ENCODE data around the gene RGS11.
"Not testable (repeated sequence)": the region's sequence is repeated elsewhere in the genome, so short reads cannot be mapped to it uniquely, and the experiment has no call there.

Gene RGS11

DNA sequence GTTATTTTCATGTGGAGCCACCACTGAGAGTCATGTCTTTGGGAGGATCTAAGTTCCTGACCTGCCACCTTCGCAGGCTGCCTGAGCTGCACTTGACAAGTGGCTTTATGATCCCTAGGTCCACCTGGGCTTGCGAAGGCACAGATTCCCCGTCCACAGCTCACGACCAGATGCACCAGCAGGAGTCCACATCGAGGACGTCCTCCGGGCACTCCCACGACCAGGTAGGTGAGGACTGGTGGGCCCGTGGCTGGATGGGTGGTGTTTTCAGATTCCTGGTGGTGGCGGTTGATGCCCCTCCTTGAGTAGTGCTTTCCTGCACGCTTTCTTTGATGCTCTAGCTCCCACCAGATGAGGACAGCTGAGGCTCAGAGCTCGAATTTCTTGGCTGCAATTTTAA lies 26.3 kb downstream of the RGS11 start:
- Mint-ChIP-seq H3K4me1 (ENCODE audit: low read depth) (peaks cover 37% of the 10 kb centered on the region), H3K27ac (no peak overlapping the region), H3K4me3 (no peak overlapping the region), H3K36me3 (ENCODE audit: low read depth) (peaks cover 16% of the 10 kb centered on the region), H3K27me3 (no peaks in the 10 kb centered on the region), H3K9me3 (no peaks in the 10 kb centered on the region)

DNA sequence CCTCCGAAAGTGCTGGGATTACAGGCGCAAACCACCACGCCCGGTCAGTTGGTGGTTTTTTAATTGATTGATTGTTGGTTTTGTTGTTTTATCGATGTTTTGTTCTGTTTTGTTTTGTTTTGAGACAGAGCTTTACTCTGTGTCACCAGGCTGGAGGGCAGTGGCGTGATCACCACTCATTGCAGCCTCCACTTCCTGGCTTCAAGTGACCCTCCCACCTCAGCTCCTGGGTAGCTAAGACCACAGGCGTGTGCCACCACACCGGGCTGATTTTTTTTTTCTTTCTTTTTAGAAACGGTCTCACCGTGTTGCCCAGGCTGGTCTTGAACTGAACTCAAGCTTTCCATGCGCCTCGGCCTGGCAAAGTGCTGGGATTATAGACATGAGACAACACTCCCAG lies 28.7 kb downstream of the RGS11 start:
- H3K4me3 Mint-ChIP-seq: no peak overlapping the region
- no peak overlapping the region for H3K27ac Mint-ChIP-seq
- H3K36me3 Mint-ChIP-seq (ENCODE audit: low read depth): peaks cover 11% of the 10 kb centered on the region
- peaks cover 18% of the 10 kb centered on the region for H3K4me1 Mint-ChIP-seq (ENCODE audit: low read depth)
- H3K9me3 Mint-ChIP-seq: no peaks in the 10 kb centered on the region
- H3K27me3 Mint-ChIP-seq: no peaks in the 10 kb centered on the region

DNA sequence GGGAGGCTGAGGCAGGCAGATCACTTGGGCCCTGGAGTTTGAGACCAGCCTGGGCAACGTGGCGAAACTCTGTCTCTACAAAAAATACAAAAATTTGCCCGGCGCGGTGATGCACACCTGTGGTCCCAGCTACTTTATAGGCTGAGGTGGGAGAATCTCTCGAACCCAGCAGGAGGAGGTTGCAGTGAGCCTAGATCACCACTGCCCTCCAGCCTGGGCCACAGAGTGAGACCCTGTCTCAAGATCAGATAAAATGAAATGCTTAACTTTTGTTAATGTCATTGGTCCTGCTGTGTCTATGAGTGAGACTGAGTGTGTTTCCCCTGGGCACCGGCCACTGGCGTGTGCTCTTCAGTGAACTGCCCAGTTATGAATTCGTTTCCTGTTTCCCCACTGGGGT lies 30.6 kb downstream of the RGS11 start:
- peaks cover 19% of the 10 kb centered on the region for H3K4me1 Mint-ChIP-seq (ENCODE audit: low read depth)
- no peaks in the 10 kb centered on the region for H3K27me3 Mint-ChIP-seq
- H3K4me3 Mint-ChIP-seq: no peak overlapping the region
- no peaks in the 10 kb centered on the region for H3K9me3 Mint-ChIP-seq
- H3K36me3 Mint-ChIP-seq (ENCODE audit: low read depth): peaks cover 4% of the 10 kb centered on the region
- no peak overlapping the region for H3K27ac Mint-ChIP-seq

DNA sequence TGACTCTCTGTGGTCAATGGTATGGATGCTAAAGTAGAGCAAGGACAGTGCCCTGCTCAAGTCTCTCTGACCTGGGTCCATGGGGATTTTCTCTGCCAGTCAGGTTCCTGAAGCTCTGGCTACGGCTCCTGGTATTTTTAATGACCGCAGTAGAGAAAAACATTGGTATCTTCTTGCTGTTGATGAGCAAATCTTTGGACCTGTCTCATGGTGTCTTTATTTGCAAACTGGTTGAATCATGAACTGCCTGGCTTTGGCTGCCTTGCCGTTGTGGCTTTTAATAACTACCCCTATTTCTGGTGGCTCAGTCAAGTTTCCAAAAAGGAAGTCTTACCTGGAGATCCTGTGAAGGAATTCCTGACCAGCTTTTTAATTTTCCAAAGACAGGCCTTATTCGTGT lies 32.4 kb downstream of the RGS11 start:
- Mint-ChIP-seq H3K27me3 (no peaks in the 10 kb centered on the region), H3K9me3 (no peaks in the 10 kb centered on the region), H3K27ac (no peak overlapping the region), H3K4me3 (no peak overlapping the region), H3K36me3 (ENCODE audit: low read depth) (peaks cover 4% of the 10 kb centered on the region), H3K4me1 (ENCODE audit: low read depth) (peaks cover 24% of the 10 kb centered on the region)

DNA sequence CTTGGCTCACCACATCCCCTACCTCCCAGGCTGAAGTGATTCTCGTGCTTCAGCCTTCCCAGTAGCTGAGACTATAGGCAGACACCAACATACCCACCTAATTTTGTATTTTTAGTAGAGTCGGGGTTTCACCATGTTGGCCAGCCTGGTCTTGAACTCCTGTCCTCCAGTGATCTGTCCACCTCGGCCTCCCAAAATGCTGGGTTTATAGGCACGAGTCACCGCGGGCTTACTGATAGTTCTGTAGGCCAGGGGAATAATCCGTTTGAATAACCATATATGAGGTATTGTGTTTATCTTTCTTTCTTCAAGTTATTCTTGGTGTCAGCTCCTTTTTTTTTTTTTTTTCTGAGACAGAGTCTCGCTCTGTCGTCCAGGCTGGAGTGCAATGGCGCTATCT lies 33.5 kb downstream of the RGS11 start:
- no peaks in the 10 kb centered on the region for H3K27me3 Mint-ChIP-seq
- H3K27ac Mint-ChIP-seq: no peak overlapping the region
- H3K4me1 Mint-ChIP-seq (ENCODE audit: low read depth): peaks cover 24% of the 10 kb centered on the region
- peaks cover 5% of the 10 kb centered on the region for H3K36me3 Mint-ChIP-seq (ENCODE audit: low read depth)
- no peak overlapping the region for H3K4me3 Mint-ChIP-seq
- no peaks in the 10 kb centered on the region for H3K9me3 Mint-ChIP-seq

DNA sequence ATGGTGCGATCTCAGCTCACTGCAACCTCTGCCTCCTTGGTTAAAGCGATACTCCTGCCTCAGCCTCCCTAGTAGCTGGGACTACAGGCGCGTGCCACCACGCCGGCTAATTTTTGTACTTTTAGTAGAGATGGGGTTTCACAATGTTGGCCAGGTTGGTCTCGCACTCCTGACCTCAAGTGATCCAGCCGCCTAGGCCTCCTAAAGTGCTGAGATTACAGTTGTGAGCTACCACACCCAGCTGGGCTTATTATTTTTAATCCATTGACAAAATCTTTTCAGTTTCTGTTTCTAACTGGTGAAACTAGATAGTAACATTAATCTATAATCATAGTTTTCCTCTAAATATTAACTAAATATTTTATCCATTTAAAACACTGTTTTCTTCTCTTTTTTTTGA lies 35.2 kb downstream of the RGS11 start:
- H3K9me3 Mint-ChIP-seq: no peaks in the 10 kb centered on the region
- peaks cover 9% of the 10 kb centered on the region for H3K36me3 Mint-ChIP-seq (ENCODE audit: low read depth)
- peaks cover 29% of the 10 kb centered on the region for H3K4me1 Mint-ChIP-seq (ENCODE audit: low read depth)
- no peak overlapping the region for H3K27ac Mint-ChIP-seq
- no peaks in the 10 kb centered on the region for H3K27me3 Mint-ChIP-seq
- no peak overlapping the region for H3K4me3 Mint-ChIP-seq

DNA sequence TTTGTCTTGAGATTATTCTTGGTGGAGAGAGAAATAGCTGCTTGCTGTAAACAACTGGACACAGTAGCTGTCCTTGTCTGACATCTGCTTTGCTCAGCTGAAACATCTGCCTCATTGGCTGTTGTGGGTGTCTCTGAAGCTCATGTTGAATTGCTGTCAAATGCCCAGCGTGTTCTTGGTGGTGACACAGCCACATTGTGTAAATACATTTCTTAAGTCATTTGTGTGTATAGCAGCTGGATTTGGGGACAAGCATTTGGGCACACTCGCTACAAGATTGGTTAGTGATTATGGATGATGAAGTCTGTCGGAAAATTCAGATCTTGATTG lies 35.8 kb downstream of the RGS11 start:
- H3K27me3 Mint-ChIP-seq: no peaks in the 10 kb centered on the region
- no peaks in the 10 kb centered on the region for H3K9me3 Mint-ChIP-seq
- peaks cover 12% of the 10 kb centered on the region for H3K36me3 Mint-ChIP-seq (ENCODE audit: low read depth)
- H3K4me1 Mint-ChIP-seq (ENCODE audit: low read depth): peaks cover 36% of the 10 kb centered on the region
- no peak overlapping the region for H3K4me3 Mint-ChIP-seq
- peak overlapping the region; percentile 2 for H3K27ac Mint-ChIP-seq

DNA sequence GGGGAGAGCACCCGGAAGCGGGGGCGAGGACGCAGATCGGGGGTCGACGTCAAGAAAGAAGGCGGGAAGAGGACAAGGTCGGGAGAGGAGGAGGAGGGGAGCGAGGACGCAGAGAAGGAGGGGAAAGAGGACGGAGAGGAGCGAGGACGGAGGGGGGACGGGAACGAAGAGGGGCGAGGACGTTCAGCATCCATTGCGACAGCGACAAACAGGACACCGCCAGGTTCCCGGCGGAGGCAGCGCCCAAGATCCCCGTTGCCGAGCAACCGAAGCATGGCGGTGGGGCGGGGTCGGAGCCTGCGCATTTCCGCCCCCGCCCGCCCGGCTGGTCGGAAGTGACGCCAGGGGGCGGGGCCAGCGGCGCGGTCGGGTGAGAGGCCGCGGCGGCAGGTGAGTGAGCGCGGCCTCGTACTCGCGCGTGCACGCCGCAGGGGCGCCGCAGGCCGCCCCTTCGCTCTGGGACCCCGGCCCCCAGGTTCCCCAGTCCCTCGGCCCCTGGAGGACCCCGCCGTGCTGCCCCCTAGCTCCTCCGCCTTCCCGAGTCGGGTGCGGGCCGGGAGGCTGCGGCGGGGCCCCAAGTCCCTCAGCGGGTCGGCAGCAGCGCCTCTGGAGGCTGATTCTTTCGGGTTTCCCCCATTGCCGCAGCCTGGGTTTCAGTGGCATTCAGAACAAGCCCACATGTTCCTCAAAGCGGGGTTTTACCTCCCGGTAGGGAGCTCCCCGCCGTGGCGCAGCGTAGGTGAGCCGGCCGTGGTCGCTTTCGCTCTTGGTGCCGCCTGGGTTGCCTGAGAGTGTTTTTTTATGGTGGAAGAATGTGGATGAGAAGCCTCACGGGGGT lies 41.1 kb downstream of the RGS11 start, which contains the start of gene FAM234A:
Gene FAM234A (plus strand): TSS at position 354 of the 838 bp plus-strand sequence. CDS start 19,593 bp downstream, outside the sequence.
- Mint-ChIP-seq H3K27ac (peak within 1 kb of the TSS; percentile 100), H3K9me3 (no peaks in the 10 kb centered on the region), H3K4me3 (peak within 1 kb of the TSS; percentile 93), H3K4me1 (ENCODE audit: low read depth) (peaks cover 29% of the 10 kb centered on the region), H3K27me3 (no peaks in the 10 kb centered on the region), H3K36me3 (ENCODE audit: low read depth) (peaks cover 12% of the 10 kb centered on the region)

DNA sequence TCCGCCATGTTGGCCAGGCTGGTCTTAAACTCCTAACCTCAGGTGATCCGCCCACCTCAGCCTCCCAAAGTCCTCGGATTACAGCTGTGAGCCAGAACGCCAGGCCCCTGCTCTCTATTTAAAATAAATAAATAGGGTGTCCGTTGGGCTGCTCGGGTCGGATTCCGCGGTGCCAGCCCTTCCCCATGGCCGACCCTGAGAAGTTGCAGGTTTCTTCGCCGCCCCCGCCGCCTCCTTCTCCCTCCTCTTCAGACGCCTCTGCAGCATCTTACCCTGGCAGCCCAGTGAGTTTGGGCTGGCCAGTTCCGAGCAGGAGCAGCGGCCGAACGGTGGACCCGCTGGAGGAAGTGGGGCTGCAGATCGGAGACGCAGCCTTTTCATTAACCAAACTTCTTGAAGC lies 44.8 kb downstream of the RGS11 start:
- H3K9me3 Mint-ChIP-seq: no peaks in the 10 kb centered on the region
- peaks cover 33% of the 10 kb centered on the region for H3K36me3 Mint-ChIP-seq (ENCODE audit: low read depth)
- no peak overlapping the region for H3K4me3 Mint-ChIP-seq
- H3K4me1 Mint-ChIP-seq (ENCODE audit: low read depth): peaks cover 45% of the 10 kb centered on the region
- H3K27ac Mint-ChIP-seq: no peak overlapping the region
- H3K27me3 Mint-ChIP-seq: no peaks in the 10 kb centered on the region

DNA sequence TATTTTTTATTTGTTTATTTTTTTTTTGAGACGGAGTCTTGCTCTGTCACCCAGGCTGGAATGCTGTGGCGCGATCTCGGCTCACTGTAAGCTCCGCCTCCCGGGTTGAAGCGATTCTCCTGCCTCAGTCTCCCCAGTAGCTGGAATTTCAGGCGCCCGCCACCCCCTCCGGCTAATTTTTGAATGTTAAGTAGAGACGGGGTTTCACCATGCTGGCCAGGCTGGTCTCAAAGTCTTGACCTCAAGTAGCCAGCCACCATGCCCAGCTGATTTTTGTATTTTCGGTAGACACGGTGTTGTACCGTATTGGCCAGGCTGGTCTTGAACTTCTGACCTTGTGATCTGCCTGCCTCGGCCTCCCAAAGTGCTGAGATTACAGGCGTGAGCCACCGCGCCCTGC lies 45.4 kb downstream of the RGS11 start:
- Mint-ChIP-seq H3K4me1 (ENCODE audit: low read depth) (peaks cover 41% of the 10 kb centered on the region), H3K36me3 (ENCODE audit: low read depth) (peaks cover 35% of the 10 kb centered on the region)
- not testable (repeated sequence) for H3K9me3 Mint-ChIP-seq, H3K4me3 Mint-ChIP-seq, H3K27me3 Mint-ChIP-seq, H3K27ac Mint-ChIP-seq

DNA sequence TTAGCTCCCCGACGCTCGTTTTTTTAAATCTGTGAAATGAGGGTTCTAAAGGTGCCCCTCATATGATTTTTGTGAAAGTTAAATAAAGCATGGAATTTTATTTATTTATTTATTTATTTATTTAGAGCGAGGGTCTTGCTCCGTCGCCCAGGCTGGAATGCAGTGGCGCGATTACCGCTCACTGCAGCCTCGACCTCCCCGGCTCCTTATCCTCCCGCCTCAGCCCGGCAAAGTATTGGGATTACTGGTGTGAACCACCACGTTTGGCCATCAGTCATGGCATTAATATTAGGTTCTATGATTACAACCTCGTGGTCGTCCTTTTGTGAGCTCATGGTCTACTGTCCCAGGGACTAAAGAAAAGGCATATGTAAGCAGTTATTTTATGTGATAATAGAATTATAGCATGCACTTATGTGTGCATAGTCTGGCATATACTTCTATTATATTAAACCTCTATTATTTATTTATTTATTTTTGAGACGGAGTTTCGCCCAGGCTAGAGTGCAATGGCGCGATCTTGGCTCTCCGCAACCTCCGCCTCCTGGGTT lies 45.9 kb downstream of the RGS11 start:
- peaks cover 31% of the 10 kb centered on the region for H3K36me3 Mint-ChIP-seq (ENCODE audit: low read depth)
- peak overlapping the region; percentile 95 for H3K4me3 Mint-ChIP-seq
- no peaks in the 10 kb centered on the region for H3K27me3 Mint-ChIP-seq
- peak overlapping the region; percentile 65 for H3K27ac Mint-ChIP-seq
- H3K4me1 Mint-ChIP-seq (ENCODE audit: low read depth): peaks cover 37% of the 10 kb centered on the region
- no peaks in the 10 kb centered on the region for H3K9me3 Mint-ChIP-seq

DNA sequence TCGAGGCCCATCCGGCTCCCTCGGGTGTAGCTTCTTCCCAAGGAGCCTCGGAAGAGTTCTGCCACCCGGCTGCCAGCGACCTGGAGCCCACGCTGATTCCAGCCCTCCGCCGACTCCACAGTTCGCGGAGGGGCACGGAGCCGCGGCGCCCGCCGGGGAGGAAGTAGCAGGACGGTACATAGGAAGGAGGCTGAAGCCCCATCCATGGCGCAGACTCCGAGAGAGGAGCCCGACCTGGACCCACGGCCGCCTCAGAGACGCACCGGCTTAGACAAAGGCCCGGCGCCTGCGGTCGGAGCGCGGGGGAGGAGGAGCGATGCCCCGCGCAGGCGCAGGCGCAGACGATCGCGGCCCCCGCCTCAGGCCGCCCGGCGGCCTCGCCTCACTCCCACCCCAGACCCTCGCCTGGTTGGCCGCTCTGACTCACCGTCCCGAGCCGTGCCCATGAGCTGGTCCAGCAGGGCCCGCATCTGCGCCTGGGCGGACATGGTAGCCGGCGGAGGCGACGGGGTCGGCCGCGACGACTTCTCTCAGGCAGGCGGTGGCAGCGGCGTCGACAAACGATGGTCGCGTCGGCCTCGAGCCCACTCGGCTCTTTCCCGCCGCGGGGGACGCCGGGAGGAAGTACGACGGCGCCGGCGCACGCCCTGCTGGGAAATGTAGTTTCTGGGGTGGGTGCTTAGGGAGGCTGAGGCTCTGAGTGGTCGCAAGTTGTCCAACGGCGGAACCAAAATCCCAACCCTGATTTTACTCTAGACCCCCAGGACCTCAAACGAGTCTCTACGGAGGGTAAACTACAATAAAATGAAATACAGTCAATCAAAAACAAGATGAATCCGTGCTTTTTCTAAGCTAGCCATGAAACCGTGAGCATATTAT lies 46.7 kb downstream of the RGS11 start, which contains the start of gene LUC7L:
Gene LUC7L (minus strand): TSS at position 598 of the 879 bp plus-strand sequence. CDS start 110 bp downstream, at position 488.
- H3K9me3 Mint-ChIP-seq: no peaks in the 10 kb centered on the region
- H3K36me3 Mint-ChIP-seq (ENCODE audit: low read depth): peaks cover 31% of the 10 kb centered on the region
- peak within 1 kb of the TSS; percentile 95 for H3K4me3 Mint-ChIP-seq
- peaks cover 34% of the 10 kb centered on the region for H3K4me1 Mint-ChIP-seq (ENCODE audit: low read depth)
- H3K27me3 Mint-ChIP-seq: no peaks in the 10 kb centered on the region
- peak within 1 kb of the TSS; percentile 85 for H3K27ac Mint-ChIP-seq

DNA sequence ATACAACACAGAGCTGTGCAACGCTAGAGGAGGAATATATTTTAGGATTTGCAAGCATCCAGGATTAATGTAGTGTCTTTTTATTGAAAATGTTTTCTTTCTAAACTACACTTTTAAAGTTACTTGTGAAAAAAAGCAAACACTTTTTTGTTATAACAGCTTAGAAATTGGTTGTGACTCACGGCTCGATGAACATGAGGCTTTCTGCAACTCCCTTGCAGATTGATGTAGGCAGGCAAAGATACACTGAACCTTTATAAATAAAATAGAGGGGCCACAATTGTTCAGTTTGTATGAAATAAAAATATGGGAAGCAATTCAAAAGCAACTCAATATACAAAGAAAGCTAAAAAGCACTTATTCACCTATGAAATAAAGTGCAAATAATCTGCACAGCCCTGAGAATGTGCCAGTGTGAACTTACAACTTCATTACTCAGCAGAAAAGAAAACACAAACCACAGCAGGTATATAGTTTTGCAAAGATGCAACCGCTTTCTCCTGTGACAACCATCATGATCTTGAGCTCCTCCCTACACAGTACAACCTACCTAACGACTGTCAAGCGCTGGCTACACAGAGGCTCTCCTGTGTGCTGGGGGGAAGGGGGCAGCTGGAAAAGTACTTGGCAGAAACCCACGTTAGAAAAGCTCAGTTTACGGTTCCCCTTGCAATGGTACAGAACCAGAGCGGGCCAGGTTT lies 47.4 kb downstream of the RGS11 start:
- H3K4me3 Mint-ChIP-seq: peak overlapping the region; percentile 95
- peaks cover 38% of the 10 kb centered on the region for H3K36me3 Mint-ChIP-seq (ENCODE audit: low read depth)
- no peaks in the 10 kb centered on the region for H3K9me3 Mint-ChIP-seq
- H3K27me3 Mint-ChIP-seq: no peaks in the 10 kb centered on the region
- H3K4me1 Mint-ChIP-seq (ENCODE audit: low read depth): peaks cover 31% of the 10 kb centered on the region
- H3K27ac Mint-ChIP-seq: peak overlapping the region; percentile 83

DNA sequence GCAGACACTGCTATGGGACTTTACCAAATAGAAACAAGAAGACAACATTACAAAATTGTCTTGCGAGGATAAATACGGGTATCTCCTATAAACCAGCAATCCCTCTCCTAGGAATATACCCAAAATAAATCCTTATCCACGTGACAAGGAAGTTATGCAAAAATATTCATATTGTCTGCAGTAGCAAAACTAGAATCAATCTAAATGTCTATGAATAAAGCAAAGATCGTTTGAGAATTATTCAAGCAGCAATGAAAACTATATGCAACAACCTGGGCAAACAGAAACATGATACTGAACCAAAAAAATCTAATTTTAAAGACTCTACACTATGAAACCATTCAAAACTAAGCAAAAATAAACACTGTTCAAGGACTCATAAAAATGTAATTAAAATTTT lies 55.7 kb downstream of the RGS11 start:
- no peaks in the 10 kb centered on the region for H3K27me3 Mint-ChIP-seq
- no peak overlapping the region for H3K4me3 Mint-ChIP-seq
- H3K27ac Mint-ChIP-seq: no peak overlapping the region
- H3K4me1 Mint-ChIP-seq (ENCODE audit: low read depth): no peaks in the 10 kb centered on the region
- H3K36me3 Mint-ChIP-seq (ENCODE audit: low read depth): peaks cover 44% of the 10 kb centered on the region
- no peaks in the 10 kb centered on the region for H3K9me3 Mint-ChIP-seq
